HepG2 (cell line): ENCODE data around the gene SH3PXD2A. TPM values are rescaled to one million over a fixed set of nuclear protein-coding genes. Genes with fewer than 3 reads are reported as not detected.

Source experiments
- ATAC-seq: fragments of 200-7000 bp; cut with Tn5 transposase; 3 replicates; pipeline ENCODE4 v1.9.1; 2020; ENCODE audit warnings: mild to moderate bottlenecking, moderate library complexity
- BruUV-seq: library from RNA; stranded (reverse); fragments of 400-500 nt; replicated peaks from 2 replicates; lab custom pipeline; 2021; lab: Mats Ljungman, UMichigan
- CTCF ChIA-PET: fragments of 300-600 bp; formaldehyde crosslinking; extraction: SDS; loops from one replicate; lab custom pipeline; 2021; ENCODE audit warnings: low total read pairs, inconsistent platforms, low intra/inter-chr PET ratio; lab: Yijun Ruan, JAX
- POLR2A ChIA-PET: fragments of 350-600 bp; sonication (Branson Sonifier 250); formaldehyde crosslinking; loops from one replicate; lab custom pipeline; 2020; ENCODE audit warnings: antibody characterized with exemption, inconsistent platforms; lab: Yijun Ruan, JAX
- DNase-seq: peaks from one replicate; pipeline ENCODE4 v3.0.0-alpha.2; 2015; ENCODE audit warnings: low spot score
- FAIRE-seq: peaks from 3 replicates; lab custom pipeline; 2011; peaks lifted over from hg19 to GRCh38; lab: Jason Lieb, UNC
- H2AFZ ChIP-seq: one replicate; pipeline ENCODE4 v1.6.1; 2011; ENCODE audit warnings: low read length, inconsistent platforms
- H3K27ac ChIP-seq: fragments of 300-600 bp; 3 replicates; pipeline ENCODE4 v1.8.0; 2011; ENCODE audit warnings: mixed run types, mild to moderate bottlenecking, mixed read lengths, low read length, inconsistent platforms; ENCODE audit not compliant: insufficient read depth; ENCODE audit errors: extremely low read length
- H3K27me3 ChIP-seq, 2 experiments: fragments of 200-600 bp in 1 of 2; 2 replicates in 1 of 2; 3 replicates in 1 of 2; pipeline versions ENCODE4 v1.6.0 to v1.8.0; 2011; ENCODE audit warnings: low read length in 2 of 2, mild to moderate bottlenecking in 2 of 2, moderate library complexity in 2 of 2, inconsistent platforms in 1 of 2; ENCODE audit not compliant: insufficient read depth in 2 of 2, control insufficient read depth in 1 of 2
- H3K36me3 ChIP-seq, 2 experiments: fragments of 200-600 bp in 1 of 2; replicated peaks in 1 of 2; 2 replicates in 1 of 2; 3 replicates in 1 of 2; pipeline versions ENCODE4 v1.5.1 to v1.8.0; 2011; ENCODE audit warnings: low read length in 2 of 2, inconsistent platforms in 1 of 2; ENCODE audit not compliant: insufficient read depth in 2 of 2, control insufficient read depth in 1 of 2
- H3K4me1 ChIP-seq: 2 replicates; pipeline ENCODE4 v1.5.1; 2012; ENCODE audit warnings: low read length, inconsistent platforms; ENCODE audit not compliant: insufficient read depth
- H3K4me2 ChIP-seq: 2 replicates; pipeline ENCODE4 v1.6.0; 2011; ENCODE audit warnings: low read depth, low read length, inconsistent platforms
- H3K4me3 ChIP-seq, 3 experiments: fragments of 200-600 bp in 1 of 3; sonication (generic), shearing (Covaris generic) in 1 of 3; replicated peaks in 1 of 3; 2 replicates each; pipeline ENCODE4 v1.5.1; 2011 to 2016; ENCODE audit warnings: low read length in 3 of 3, inconsistent platforms in 2 of 3, low read depth in 2 of 3, mild to moderate bottlenecking in 2 of 3, control low read depth in 1 of 3, mixed read lengths in 1 of 3; ENCODE audit not compliant: insufficient read depth in 1 of 3
- H3K79me2 ChIP-seq: one replicate; pipeline ENCODE4 v1.6.1; 2011; ENCODE audit warnings: low read length, inconsistent platforms; ENCODE audit not compliant: insufficient read depth
- H3K9ac ChIP-seq: 2 replicates; pipeline ENCODE4 v1.6.0; 2011; ENCODE audit warnings: mild to moderate bottlenecking, low read depth, low read length, inconsistent platforms; ENCODE audit not compliant: insufficient read depth
- H3K9me3 ChIP-seq: 2 replicates; pipeline ENCODE4 v1.5.1; 2012; ENCODE audit warnings: mild to moderate bottlenecking, low read length
- H4K20me1 ChIP-seq: 2 replicates; pipeline ENCODE4 v1.6.0; 2011; ENCODE audit warnings: inconsistent platforms, mild to moderate bottlenecking, low read length, moderate library complexity; ENCODE audit not compliant: insufficient read depth
- DPF2 ChIP-seq: sonication (generic); formaldehyde crosslinking; IDR thresholded peaks from 2 replicates; pipeline ENCODE4 v1.4.0; 2020; ENCODE audit warnings: mild to moderate bottlenecking, low read depth, missing genetic modification reagents, borderline replicate concordance
- ELF4 ChIP-seq: sonication (generic); formaldehyde crosslinking; IDR thresholded peaks from 2 replicates; pipeline ENCODE4 v1.5.0; 2020; ENCODE audit warnings: missing genetic modification reagents, mild to moderate bottlenecking, moderate library complexity, borderline replicate concordance
- IRF9 ChIP-seq: sonication (generic); formaldehyde crosslinking; IDR thresholded peaks from 2 replicates; pipeline ENCODE4 v1.8.0; 2022; ENCODE audit warnings: missing genetic modification reagents, mild to moderate bottlenecking, borderline replicate concordance
- KAT7 ChIP-seq: IDR thresholded peaks from 2 replicates; pipeline ENCODE4 v1.6.1; 2018; ENCODE audit warnings: borderline replicate concordance, missing compliant biosample characterization
- NFE2 ChIP-seq: sonication (generic); formaldehyde crosslinking; IDR thresholded peaks from 2 replicates; pipeline ENCODE4 v1.4.0; 2020; ENCODE audit warnings: missing genetic modification reagents
- NONO ChIP-seq, 2 experiments: fragments of 450-650 bp in 1 of 2; sonication (generic) in 1 of 2; formaldehyde crosslinking in 1 of 2; IDR thresholded peaks in 1 of 2; conservative IDR thresholded peaks in 1 of 2; 2 replicates each; pipeline versions ENCODE4 v1.6.1 to v1.8.0; 2017 to 2022; ENCODE audit warnings: mild to moderate bottlenecking in 1 of 2, missing genetic modification reagents in 1 of 2, moderate library complexity in 1 of 2
- SIX4 ChIP-seq: sonication (generic); formaldehyde crosslinking; IDR thresholded peaks from 2 replicates; pipeline ENCODE4 v1.4.0; 2020; ENCODE audit warnings: missing genetic modification reagents
- ZBTB33 ChIP-seq: sonication (generic); formaldehyde crosslinking; IDR thresholded peaks from 2 replicates; pipeline ENCODE4 v1.4.0; 2020; ENCODE audit warnings: missing genetic modification reagents
- ZBTB38 ChIP-seq: sonication (generic); formaldehyde crosslinking; IDR thresholded peaks from 2 replicates; pipeline ENCODE4 v1.5.1; 2020; ENCODE audit warnings: mild to moderate bottlenecking, missing genetic modification reagents
- ZNF570 ChIP-seq: sonication (generic); formaldehyde crosslinking; IDR thresholded peaks from 2 replicates; pipeline ENCODE4 v1.4.0; 2020; ENCODE audit warnings: mild to moderate bottlenecking, missing genetic modification reagents, borderline replicate concordance
- ZNF577 ChIP-seq: sonication (generic); formaldehyde crosslinking; IDR thresholded peaks from 2 replicates; pipeline ENCODE4 v1.4.0; 2020; ENCODE audit warnings: mild to moderate bottlenecking, low read depth, missing genetic modification reagents, borderline replicate concordance
- ZNF768 ChIP-seq: sonication (generic); formaldehyde crosslinking; IDR thresholded peaks from 2 replicates; pipeline ENCODE4 v1.4.0; 2020; ENCODE audit warnings: missing genetic modification reagents
- WGBS: methylation state at CpG from one replicate; pipeline ENCODE4 v1.1.6; 2017; ENCODE audit warnings: low lambda C conversion rate; 5-methylcytosine and 5-hydroxymethylcytosine counted together
- in situ Hi-C: cut with HindIII; loops from 2 replicates; pipeline ENCODE4 v1.10.0; 2017; ENCODE audit warnings: low pct_unique_long_range_greater_than_20kb; ENCODE audit not compliant: extremely low pct_ligation_motif_present
- intact Hi-C: fragments of 100-400 bp; cut with micrococcal nuclease; formaldehyde crosslinking; loops from one replicate; pipeline ENCODE4 v1.10.0; 2022; ENCODE audit not compliant: unreplicated experiment
- polyA plus RNA-seq, 8 experiments: library from polyadenylated mRNA; depleted of rRNA in 3 of 8; stranded (reverse) in 7 of 8; unstranded in 1 of 8; fragments of >200 nt; fragmentation: Illumina TruSeq in 4 of 8; extraction: Trizol in 4 of 8; gene quantifications; 2 replicates each; pipeline versions ENCODE4 v1.2.1 to v1.2.3, GENCODE V29; 2011 to 2016; ENCODE audit warnings: low read depth in 4 of 8, missing spikeins in 1 of 8, mixed read lengths in 1 of 8; ENCODE audit not compliant: insufficient read depth in 1 of 8
- total RNA-seq, 5 experiments: library from RNA; depleted of rRNA; stranded (reverse); fragments of >200 nt; fragmentation: Illumina TruSeq; extraction: Trizol; gene quantifications; 2 replicates each; pipeline ENCODE4 v1.2.3, GENCODE V29; 2016; ENCODE audit warnings: low read depth in 1 of 5
- TF ChIP-seq, protein P1 (sequence below): IDR thresholded peaks from 2 replicates; pipeline ENCODE4 v1.4.0; 2020; ENCODE audit warnings: mild to moderate bottlenecking, missing genetic modification reagents
- TF ChIP-seq, protein P2 (sequence below), 2 experiments: fragments of 450-650 bp in 1 of 2; sonication (generic) in 1 of 2; formaldehyde crosslinking; IDR thresholded peaks; 2 replicates each; pipeline versions ENCODE4 v1.5.0 to v1.8.0; 2020 to 2022; ENCODE audit warnings: mild to moderate bottlenecking in 1 of 2, missing genetic modification reagents in 1 of 2
- TF ChIP-seq, protein P3 (sequence below): sonication (generic); IDR thresholded peaks from 2 replicates; pipeline ENCODE4 v1.6.1; 2016; ENCODE audit warnings: low read depth, borderline replicate concordance

SH3PXD2A gene
- total and polyA plus RNA-seq, 2 of the 13 experiments (the other 11 are each of a cell fraction or from before 2014, with no cell fraction given): 11.1 to 11.3 TPM

- H3K4me3 ChIP-seq: no peak overlapping the region
- FAIRE-seq: no peak
- H3K4me1 ChIP-seq: peaks cover 73% of the 10 kb centered on the region
- no peaks in the 10 kb centered on the region for H3K9me3 ChIP-seq
- DNase-seq: no peak
- H4K20me1 ChIP-seq: peaks cover 14% of the 10 kb centered on the region
- 0 out of 2 replicates have a peak overlapping the region, but pooled peaks have one; percentile 11 for H3K4me2 ChIP-seq
- peaks cover 92% of the 10 kb centered on the region for H3K79me2 ChIP-seq
- ChIA-PET POLR2A (interaction anchor here (1.8 to 2.3 kb wide), 2 partner anchors 26 to 34 kb away, joined by 7 to 8 read pairs; no protein-coding TSS in a partner anchor), CTCF (interaction anchor here (1.0 kb wide), 1 partner anchor 47 kb away, joined by 3 read pairs; no protein-coding TSS in a partner anchor)
- peak overlapping the region; percentile 48 for H3K27ac ChIP-seq
- no peaks in the 10 kb centered on the region for H3K27me3 ChIP-seq
- intact Hi-C loops: no loop called here
- H2AFZ ChIP-seq: no peak overlapping the region
- no peak overlapping the region for H3K9ac ChIP-seq
- peaks cover 2 to 25% of the 10 kb centered on the region in 2 experiments; a peak in 3 of 5 replicates for H3K36me3 ChIP-seq
- peak; percentile 9; the same call in 1 of the 3 replicates for ATAC-seq
- no TSS peak for BruUV-seq
- in situ Hi-C loops: no loop called here
- 89% methylated on average over 4 of the region's 4 CpGs for WGBS
- TF ChIP-seq, protein P1, sequence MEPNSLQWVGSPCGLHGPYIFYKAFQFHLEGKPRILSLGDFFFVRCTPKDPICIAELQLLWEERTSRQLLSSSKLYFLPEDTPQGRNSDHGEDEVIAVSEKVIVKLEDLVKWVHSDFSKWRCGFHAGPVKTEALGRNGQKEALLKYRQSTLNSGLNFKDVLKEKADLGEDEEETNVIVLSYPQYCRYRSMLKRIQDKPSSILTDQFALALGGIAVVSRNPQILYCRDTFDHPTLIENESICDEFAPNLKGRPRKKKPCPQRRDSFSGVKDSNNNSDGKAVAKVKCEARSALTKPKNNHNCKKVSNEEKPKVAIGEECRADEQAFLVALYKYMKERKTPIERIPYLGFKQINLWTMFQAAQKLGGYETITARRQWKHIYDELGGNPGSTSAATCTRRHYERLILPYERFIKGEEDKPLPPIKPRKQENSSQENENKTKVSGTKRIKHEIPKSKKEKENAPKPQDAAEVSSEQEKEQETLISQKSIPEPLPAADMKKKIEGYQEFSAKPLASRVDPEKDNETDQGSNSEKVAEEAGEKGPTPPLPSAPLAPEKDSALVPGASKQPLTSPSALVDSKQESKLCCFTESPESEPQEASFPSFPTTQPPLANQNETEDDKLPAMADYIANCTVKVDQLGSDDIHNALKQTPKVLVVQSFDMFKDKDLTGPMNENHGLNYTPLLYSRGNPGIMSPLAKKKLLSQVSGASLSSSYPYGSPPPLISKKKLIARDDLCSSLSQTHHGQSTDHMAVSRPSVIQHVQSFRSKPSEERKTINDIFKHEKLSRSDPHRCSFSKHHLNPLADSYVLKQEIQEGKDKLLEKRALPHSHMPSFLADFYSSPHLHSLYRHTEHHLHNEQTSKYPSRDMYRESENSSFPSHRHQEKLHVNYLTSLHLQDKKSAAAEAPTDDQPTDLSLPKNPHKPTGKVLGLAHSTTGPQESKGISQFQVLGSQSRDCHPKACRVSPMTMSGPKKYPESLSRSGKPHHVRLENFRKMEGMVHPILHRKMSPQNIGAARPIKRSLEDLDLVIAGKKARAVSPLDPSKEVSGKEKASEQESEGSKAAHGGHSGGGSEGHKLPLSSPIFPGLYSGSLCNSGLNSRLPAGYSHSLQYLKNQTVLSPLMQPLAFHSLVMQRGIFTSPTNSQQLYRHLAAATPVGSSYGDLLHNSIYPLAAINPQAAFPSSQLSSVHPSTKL (CRISPR knock-in tag): no peak
- TF ChIP-seq NONO (IDR thresholded peaks at IDR 0.05): no peak
- TF ChIP-seq NONO (CRISPR knock-in tag; conservative IDR thresholded peaks at IDR 0.05): no peak
- no peak for TF ChIP-seq DPF2
- TF ChIP-seq SIX4 (CRISPR knock-in tag): no peak
- TF ChIP-seq ZBTB38 (CRISPR knock-in tag): peak; percentile 74
- TF ChIP-seq ZNF577: no peak
- TF ChIP-seq ZNF570 (CRISPR knock-in tag): no peak
- TF ChIP-seq, protein P2, sequence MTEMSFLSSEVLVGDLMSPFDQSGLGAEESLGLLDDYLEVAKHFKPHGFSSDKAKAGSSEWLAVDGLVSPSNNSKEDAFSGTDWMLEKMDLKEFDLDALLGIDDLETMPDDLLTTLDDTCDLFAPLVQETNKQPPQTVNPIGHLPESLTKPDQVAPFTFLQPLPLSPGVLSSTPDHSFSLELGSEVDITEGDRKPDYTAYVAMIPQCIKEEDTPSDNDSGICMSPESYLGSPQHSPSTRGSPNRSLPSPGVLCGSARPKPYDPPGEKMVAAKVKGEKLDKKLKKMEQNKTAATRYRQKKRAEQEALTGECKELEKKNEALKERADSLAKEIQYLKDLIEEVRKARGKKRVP (CRISPR knock-in tag; IDR thresholded peaks at IDR 0.05): no peak
- peak; percentile 29; the same call in 1 of the 2 replicates for TF ChIP-seq ZBTB33 (CRISPR knock-in tag)
- TF ChIP-seq, protein P3, sequence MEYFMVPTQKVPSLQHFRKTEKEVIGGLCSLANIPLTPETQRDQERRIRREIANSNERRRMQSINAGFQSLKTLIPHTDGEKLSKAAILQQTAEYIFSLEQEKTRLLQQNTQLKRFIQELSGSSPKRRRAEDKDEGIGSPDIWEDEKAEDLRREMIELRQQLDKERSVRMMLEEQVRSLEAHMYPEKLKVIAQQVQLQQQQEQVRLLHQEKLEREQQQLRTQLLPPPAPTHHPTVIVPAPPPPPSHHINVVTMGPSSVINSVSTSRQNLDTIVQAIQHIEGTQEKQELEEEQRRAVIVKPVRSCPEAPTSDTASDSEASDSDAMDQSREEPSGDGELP: peak; percentile 70; the same call in 1 of the 2 replicates
- TF ChIP-seq NFE2: no peak
- no peak for TF ChIP-seq ELF4 (CRISPR knock-in tag)
- no peak for TF ChIP-seq ZNF768 (CRISPR knock-in tag)
- TF ChIP-seq KAT7: no peak
- no peak for TF ChIP-seq IRF9
Observed at GRCh38 chr10:103828107-103828506, 27.3 kb downstream of the SH3PXD2A start.
